Measurements from ENCODE around the gene C14orf39.
"Not testable (repeated sequence)": the region's sequence is repeated elsewhere in the genome, so short reads cannot be mapped to it uniquely, and the experiment has no call there.

GRCh38 chr14:60397550-60397949 lies 88.3 kb downstream of the C14orf39 start:
- not testable (repeated sequence) for TF ChIP-seq CTCF, POLR2A (IDR thresholded peaks at IDR 0.05)

All from Peyer's patch (tissue), 4 donors.